ENCODE results near the gene THSD4. TPM values are rescaled to one million over a fixed set of nuclear protein-coding genes. Genes with fewer than 3 reads are reported as not detected.

The THSD4 gene
- total RNA-seq, 1 donor from 2014 or later = 2.5 TPM

DNA sequence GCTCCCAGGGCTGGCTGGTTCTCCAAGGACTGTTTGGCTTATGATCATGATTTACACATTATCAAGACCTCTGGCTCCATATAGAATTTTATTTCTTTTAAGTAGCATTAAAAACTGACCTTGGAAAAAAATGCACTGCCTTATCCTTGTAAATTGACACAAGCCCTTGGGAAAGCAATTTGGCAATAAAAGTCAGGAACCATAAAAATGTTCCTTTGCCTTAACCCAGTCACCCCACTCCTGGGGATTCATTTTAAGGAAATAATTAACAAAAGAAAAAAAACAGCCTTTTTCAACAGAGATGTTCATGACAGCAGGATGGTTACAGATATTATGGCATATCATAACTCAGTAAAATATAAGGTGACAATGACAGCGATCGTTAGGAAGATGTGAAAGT is 643.4 kb downstream of the THSD4 start:
- no peaks in the 10 kb centered on the region for H4K20me1 ChIP-seq (ENCODE audit: insufficient read depth, low read length)
- H3K9me3 Mint-ChIP-seq (ENCODE audit: unreplicated experiment) = peaks cover 3% of the 10 kb centered on the region
- H3K36me3 ChIP-seq (ENCODE audit: insufficient read depth, low read length) = peaks cover 3% of the 10 kb centered on the region
- no peaks in the 10 kb centered on the region for H3K27me3 ChIP-seq (ENCODE audit: insufficient read depth, low read length)
- H3K36me3 Mint-ChIP-seq (ENCODE audit: low read depth, unreplicated experiment) = no peaks in the 10 kb centered on the region
- H3K79me2 ChIP-seq (ENCODE audit: insufficient read depth, low read length) = no peaks in the 10 kb centered on the region
- no peak overlapping the region for H3K27ac ChIP-seq (ENCODE audit: low read depth, low read length)
- DNase-seq (ENCODE audit: low read depth) = no peak
- no peak overlapping the region for H3K4me3 Mint-ChIP-seq (ENCODE audit: unreplicated experiment)
- TF ChIP-seq, protein P1, sequence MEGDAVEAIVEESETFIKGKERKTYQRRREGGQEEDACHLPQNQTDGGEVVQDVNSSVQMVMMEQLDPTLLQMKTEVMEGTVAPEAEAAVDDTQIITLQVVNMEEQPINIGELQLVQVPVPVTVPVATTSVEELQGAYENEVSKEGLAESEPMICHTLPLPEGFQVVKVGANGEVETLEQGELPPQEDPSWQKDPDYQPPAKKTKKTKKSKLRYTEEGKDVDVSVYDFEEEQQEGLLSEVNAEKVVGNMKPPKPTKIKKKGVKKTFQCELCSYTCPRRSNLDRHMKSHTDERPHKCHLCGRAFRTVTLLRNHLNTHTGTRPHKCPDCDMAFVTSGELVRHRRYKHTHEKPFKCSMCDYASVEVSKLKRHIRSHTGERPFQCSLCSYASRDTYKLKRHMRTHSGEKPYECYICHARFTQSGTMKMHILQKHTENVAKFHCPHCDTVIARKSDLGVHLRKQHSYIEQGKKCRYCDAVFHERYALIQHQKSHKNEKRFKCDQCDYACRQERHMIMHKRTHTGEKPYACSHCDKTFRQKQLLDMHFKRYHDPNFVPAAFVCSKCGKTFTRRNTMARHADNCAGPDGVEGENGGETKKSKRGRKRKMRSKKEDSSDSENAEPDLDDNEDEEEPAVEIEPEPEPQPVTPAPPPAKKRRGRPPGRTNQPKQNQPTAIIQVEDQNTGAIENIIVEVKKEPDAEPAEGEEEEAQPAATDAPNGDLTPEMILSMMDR (IDR thresholded peaks at IDR 0.05; ENCODE audit: insufficient read depth, low read depth, low read length) = no peak
- TF ChIP-seq EZH2 (IDR thresholded peaks at IDR 0.05; ENCODE audit: insufficient read depth, low read length) = no peak
- H3K9ac ChIP-seq (ENCODE audit: low read length) = no peak overlapping the region
- no peak overlapping the region for H3K4me3 ChIP-seq (ENCODE audit: insufficient read depth, low read depth, low read length)
- H3K4me1 ChIP-seq (ENCODE audit: insufficient read depth, low read length) = peaks cover 7% of the 10 kb centered on the region
- H2AFZ ChIP-seq (ENCODE audit: low read depth, low read length) = no peak overlapping the region
- no peak overlapping the region for H3K4me2 ChIP-seq (ENCODE audit: low read length)
- no peak for FAIRE-seq
- H3K27me3 Mint-ChIP-seq (ENCODE audit: low read depth, unreplicated experiment) = no peaks in the 10 kb centered on the region
- peaks cover 4% of the 10 kb centered on the region for H3K9me3 ChIP-seq (ENCODE audit: insufficient read depth, low read depth, low read length)
- peaks cover 11% of the 10 kb centered on the region for H3K4me1 Mint-ChIP-seq (ENCODE audit: low read depth, unreplicated experiment)
- no peak overlapping the region for H3K27ac Mint-ChIP-seq (ENCODE audit: unreplicated experiment)

DNA sequence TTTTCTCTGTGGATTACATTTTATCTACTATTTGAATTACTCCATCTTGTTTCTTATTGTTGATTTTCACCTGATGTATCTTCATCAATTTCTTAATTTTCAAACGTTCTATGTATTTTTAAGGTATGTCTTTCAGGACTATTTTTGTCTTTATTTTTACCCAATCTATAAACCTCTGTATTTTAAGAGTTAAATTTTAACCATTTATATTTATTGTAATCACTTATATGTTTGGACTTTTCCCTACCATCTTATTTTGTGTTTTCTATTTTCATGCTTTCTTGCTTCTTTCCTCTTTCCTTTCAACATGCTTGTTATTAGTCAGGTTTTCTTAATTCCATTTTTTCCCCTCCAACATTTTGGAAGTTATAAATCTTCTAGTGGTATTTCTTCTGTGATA is 645.6 kb downstream of the THSD4 start:
- Mint-ChIP-seq H3K27ac (ENCODE audit: unreplicated experiment) (no peak overlapping the region), H3K4me3 (ENCODE audit: unreplicated experiment) (no peak overlapping the region), H3K4me1 (ENCODE audit: low read depth, unreplicated experiment) (peaks cover 11% of the 10 kb centered on the region), H3K27me3 (ENCODE audit: low read depth, unreplicated experiment) (no peaks in the 10 kb centered on the region), H3K36me3 (ENCODE audit: low read depth, unreplicated experiment) (no peaks in the 10 kb centered on the region), H3K9me3 (ENCODE audit: unreplicated experiment) (peaks cover 2% of the 10 kb centered on the region)
- TF ChIP-seq, protein P1 (IDR thresholded peaks at IDR 0.05; ENCODE audit: insufficient read depth, low read depth, low read length) = no peak
- TF ChIP-seq EZH2 (IDR thresholded peaks at IDR 0.05; ENCODE audit: insufficient read depth, low read length) = no peak
- H3K36me3 ChIP-seq (ENCODE audit: insufficient read depth, low read length) = peaks cover 3% of the 10 kb centered on the region
- peaks cover 4% of the 10 kb centered on the region for H3K9me3 ChIP-seq (ENCODE audit: insufficient read depth, low read depth, low read length)
- FAIRE-seq (no peak), DNase-seq (ENCODE audit: low read depth) (no peak)
- no peak overlapping the region for H3K4me2 ChIP-seq (ENCODE audit: low read length)
- peaks cover 7% of the 10 kb centered on the region for H3K4me1 ChIP-seq (ENCODE audit: insufficient read depth, low read length)
- no peaks in the 10 kb centered on the region for H3K79me2 ChIP-seq (ENCODE audit: insufficient read depth, low read length)
- H3K27me3 ChIP-seq (ENCODE audit: insufficient read depth, low read length) = no peaks in the 10 kb centered on the region
- H4K20me1 ChIP-seq (ENCODE audit: insufficient read depth, low read length) = no peaks in the 10 kb centered on the region
- no peak overlapping the region for H3K27ac ChIP-seq (ENCODE audit: low read depth, low read length)
- no peak overlapping the region for H3K9ac ChIP-seq (ENCODE audit: low read length)
- no peak overlapping the region for H3K4me3 ChIP-seq (ENCODE audit: insufficient read depth, low read depth, low read length)
- no peak overlapping the region for H2AFZ ChIP-seq (ENCODE audit: low read depth, low read length)

DNA sequence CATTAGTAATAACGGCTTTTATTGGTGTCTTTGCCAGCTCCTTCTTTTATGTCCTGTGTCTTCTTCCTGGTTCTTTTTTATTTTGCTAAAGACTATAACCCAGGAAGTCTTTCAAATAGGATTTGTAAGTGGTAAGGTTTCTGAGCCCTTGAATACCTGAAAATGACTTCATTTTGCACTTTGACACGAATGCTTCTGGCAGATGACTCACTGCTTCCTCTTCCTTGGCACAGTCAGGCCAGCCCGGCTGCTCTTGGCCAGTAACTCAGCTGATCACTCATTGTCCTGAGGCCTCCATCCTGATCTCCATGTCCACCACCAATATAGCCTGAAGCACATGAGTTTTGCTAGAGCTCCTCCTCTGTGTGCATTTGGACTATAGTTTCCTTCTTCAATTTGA is 646.4 kb downstream of the THSD4 start:
- Histone ChIP-seq H3K4me3 (ENCODE audit: insufficient read depth, low read depth, low read length) (no peak overlapping the region), H3K9me3 (ENCODE audit: insufficient read depth, low read depth, low read length) (peaks cover 4% of the 10 kb centered on the region), H3K4me2 (ENCODE audit: low read length) (peak overlapping the region; percentile 16), H3K27ac (ENCODE audit: low read depth, low read length) (peak overlapping the region; percentile 35), H3K9ac (ENCODE audit: low read length) (no peak overlapping the region), H3K36me3 (ENCODE audit: insufficient read depth, low read length) (peaks cover 3% of the 10 kb centered on the region), H4K20me1 (ENCODE audit: insufficient read depth, low read length) (no peaks in the 10 kb centered on the region), H3K27me3 (ENCODE audit: insufficient read depth, low read length) (no peaks in the 10 kb centered on the region), H3K79me2 (ENCODE audit: insufficient read depth, low read length) (no peaks in the 10 kb centered on the region), H3K4me1 (ENCODE audit: insufficient read depth, low read length) (peaks cover 7% of the 10 kb centered on the region), H2AFZ (ENCODE audit: low read depth, low read length) (no peak overlapping the region)
- DNase-seq (ENCODE audit: low read depth) (peak; percentile 80), FAIRE-seq (peak; percentile 56)
- Mint-ChIP-seq H3K27me3 (ENCODE audit: low read depth, unreplicated experiment) (no peaks in the 10 kb centered on the region), H3K27ac (ENCODE audit: unreplicated experiment) (peak overlapping the region; percentile 37), H3K4me1 (ENCODE audit: low read depth, unreplicated experiment) (peaks cover 11% of the 10 kb centered on the region), H3K36me3 (ENCODE audit: low read depth, unreplicated experiment) (no peaks in the 10 kb centered on the region), H3K4me3 (ENCODE audit: unreplicated experiment) (no peak overlapping the region), H3K9me3 (ENCODE audit: unreplicated experiment) (peaks cover 2% of the 10 kb centered on the region)
- TF ChIP-seq, protein P1 (IDR thresholded peaks at IDR 0.05; ENCODE audit: insufficient read depth, low read depth, low read length) = no peak
- TF ChIP-seq EZH2 (IDR thresholded peaks at IDR 0.05; ENCODE audit: insufficient read depth, low read length) = no peak
